ENCODE data around the gene LCNL1.

LCNL1 gene

DNA sequence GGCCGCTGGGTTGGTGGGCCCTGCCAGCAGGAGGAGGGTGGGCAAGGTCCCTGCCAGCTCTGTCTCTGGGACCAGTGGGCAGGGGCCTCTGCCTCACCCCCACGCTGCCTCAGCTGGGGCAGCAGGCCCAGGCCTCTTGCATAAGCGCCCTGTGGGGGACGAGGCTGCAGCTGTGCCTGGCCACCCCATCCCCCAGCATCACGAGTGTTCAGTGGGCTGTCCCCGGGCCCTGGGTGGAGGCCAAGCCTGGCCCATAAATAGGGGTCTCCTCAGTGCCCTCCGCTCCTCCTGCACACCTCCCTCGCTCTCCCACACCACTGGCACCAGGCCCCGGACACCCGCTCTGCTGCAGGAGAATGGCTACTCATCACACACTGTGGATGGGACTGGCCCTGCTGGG is 5.6 kb upstream of the LCNL1 start, which contains the start of gene PTGDS:
TSS of gene PTGDS (plus strand) at position 282 of the 400 bp plus-strand sequence. CDS start at position 357, 75 bp downstream.
- DNase-seq, result no peak

DNA sequence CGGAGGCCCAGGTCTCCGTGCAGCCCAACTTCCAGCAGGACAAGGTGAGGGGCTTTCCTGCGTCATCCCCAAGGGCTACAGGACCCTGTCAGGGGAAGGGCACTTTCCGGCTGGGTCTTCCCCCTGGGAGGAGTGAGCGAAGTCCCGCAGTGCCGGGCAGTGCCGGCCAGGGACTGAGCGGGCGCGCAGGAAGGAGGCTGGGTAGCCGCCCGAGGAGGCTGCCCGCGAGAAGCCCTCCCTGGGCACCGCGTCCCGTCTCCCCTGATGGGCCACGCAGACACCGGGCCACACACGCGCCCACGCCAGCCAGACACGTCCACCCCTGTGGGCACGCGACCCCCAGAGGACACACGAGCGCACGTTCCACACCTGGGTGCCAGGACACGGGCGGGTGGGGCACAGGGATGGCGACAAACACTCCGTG is 5.1 kb upstream of the LCNL1 start:
- no peak for DNase-seq

GRCh38 chr9:136978073-136978864 is 4.5 kb upstream of the LCNL1 start:
- no peak for DNase-seq

DNA sequence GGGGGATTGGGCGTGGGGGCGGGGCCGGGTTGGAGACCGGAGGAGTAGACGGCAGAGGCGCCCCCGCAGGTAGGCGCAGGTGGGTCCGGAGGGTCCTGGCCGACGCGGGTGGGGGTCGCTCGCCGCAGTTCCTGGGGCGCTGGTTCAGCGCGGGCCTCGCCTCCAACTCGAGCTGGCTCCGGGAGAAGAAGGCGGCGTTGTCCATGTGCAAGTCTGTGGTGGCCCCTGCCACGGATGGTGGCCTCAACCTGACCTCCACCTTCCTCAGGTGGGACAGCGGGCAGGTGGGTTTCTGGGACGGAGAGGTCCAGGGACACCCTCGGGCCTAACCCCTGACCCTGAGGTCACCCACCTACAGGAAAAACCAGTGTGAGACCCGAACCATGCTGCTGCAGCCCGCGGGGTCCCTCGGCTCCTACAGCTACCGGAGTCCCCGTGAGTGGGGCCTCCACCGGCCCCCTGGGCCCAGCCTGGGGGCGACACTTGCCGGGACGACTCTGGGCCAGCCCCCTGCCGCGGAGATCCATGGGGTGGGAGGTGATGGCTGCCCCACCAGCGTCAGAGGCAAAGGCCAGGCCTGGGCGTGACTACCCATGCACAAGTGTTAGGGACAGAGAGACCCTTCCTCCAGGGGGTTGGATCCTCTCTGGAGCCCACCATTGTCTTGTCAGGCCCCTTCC is 3.8 kb upstream of the LCNL1 start:
- no peak for DNase-seq

DNA sequence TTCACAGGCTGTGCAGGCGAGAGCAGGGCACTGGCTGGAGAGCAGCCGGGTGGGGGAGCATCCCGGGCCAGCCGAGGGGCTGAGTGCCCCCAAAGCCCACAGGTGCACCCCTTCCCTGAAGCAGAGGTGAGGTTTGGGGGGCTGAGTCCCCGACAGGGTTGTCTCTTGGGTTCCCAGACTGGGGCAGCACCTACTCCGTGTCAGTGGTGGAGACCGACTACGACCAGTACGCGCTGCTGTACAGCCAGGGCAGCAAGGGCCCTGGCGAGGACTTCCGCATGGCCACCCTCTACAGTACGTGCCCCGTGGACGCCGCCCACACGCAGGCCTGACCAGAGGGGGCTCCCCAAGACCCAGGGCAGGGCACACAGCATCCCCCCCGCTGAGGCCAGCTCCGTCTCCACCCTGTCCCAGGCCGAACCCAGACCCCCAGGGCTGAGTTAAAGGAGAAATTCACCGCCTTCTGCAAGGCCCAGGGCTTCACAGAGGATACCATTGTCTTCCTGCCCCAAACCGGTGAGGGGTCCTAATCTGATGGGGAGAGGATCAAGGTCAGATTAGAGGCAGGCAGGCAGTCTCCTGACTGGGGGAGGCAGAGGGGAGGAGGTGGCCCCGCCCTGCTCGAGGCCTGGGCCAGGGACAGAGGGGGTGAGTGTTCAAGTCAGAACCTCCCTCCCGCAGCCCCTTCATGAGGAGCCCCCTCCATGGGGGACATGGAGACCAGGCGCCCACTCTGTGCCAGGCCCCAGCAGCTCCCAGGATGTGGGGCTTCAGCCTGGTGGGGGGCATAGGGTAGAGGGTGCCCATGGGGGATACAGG is 2.8 kb upstream of the LCNL1 start:
- DNase-seq, result no peak

GRCh38 chr9:136980669-136981478 is 1.9 kb upstream of the LCNL1 start:
- no peak for DNase-seq

GRCh38 chr9:136981588-136982231 is 1.1 kb upstream of the LCNL1 start:
- DNase-seq, result no peak

GRCh38 chr9:136983167-136983566 is 374 bp downstream of the LCNL1 start:
- no peak for DNase-seq

DNA sequence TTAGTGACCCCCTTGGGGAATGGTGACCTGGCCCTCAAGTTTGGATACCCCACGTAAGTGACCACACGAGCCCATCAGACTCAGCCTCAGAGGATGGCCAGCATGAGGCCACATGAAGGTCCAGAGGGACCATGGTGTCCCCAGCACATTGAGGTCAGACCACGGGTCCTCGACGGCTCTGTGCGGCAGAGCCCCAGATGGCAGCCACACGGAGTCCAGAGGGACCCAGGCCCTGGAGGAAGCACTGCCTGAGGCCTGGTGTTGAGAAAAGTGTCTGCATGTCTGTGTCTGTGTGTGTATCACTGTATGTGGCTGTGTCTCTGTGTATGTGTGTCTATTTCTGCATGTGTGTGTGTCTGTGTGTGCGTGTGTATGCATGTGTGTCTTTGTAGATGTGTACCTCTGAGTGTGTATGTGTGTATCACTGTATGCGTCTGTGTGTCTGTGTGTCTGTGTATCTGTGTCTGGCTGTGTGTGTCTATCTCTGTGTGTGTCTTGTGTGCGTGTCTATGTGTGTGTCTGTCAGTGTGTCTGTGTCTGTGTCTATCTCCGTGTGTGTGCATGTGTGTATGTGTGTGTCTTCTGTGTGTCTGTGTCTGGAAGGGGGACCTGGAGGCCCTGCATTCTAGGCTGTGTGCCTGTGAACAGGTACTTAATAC is 992 bp downstream of the LCNL1 start:
- no peak for DNase-seq

GRCh38 chr9:136984464-136985026 is 1.8 kb downstream of the LCNL1 start:
- DNase-seq, result no peak

- no peak for DNase-seq
Observed at GRCh38 chr9:136985027-136985602, 2.3 kb downstream of the LCNL1 start.

- DNase-seq, result no peak
Observed at GRCh38 chr9:136985853-136986252, 3.1 kb downstream of the LCNL1 start.

DNA sequence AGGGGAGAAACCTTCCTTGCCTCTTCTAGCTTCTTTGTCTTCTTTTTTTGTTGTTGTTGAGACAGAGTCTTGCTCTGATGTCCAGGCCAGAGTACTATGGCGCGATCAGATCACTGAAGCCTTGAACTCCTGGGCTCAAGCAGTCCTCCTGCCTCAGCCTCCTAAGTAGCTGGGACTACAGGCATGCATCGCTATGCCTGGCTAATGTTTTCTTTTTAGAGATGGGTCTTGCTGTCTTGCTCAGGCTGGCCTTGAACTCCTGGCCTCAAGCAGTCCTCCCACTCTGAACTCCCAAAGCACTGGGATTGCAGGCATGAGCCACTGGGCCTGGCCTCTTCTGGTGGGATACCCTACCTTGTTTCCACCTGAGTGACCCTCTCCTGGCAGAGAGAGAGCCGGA is 6.1 kb downstream of the LCNL1 start:
- DNase-seq, result no peak

GRCh38 chr9:136990242-136990911 is 7.6 kb downstream of the LCNL1 start:
- no peak for DNase-seq

GRCh38 chr9:136991993-136992818 is 9.4 kb downstream of the LCNL1 start, which contains the start of gene PAXX:
Gene PAXX (plus strand): TSS chr9:136992422. CDS start chr9:136992444, 22 bp downstream.
- peak; percentile 63 for DNase-seq

- no peak for DNase-seq
Observed at GRCh38 chr9:136992819-136993369, 10.1 kb downstream of the LCNL1 start.

DNA sequence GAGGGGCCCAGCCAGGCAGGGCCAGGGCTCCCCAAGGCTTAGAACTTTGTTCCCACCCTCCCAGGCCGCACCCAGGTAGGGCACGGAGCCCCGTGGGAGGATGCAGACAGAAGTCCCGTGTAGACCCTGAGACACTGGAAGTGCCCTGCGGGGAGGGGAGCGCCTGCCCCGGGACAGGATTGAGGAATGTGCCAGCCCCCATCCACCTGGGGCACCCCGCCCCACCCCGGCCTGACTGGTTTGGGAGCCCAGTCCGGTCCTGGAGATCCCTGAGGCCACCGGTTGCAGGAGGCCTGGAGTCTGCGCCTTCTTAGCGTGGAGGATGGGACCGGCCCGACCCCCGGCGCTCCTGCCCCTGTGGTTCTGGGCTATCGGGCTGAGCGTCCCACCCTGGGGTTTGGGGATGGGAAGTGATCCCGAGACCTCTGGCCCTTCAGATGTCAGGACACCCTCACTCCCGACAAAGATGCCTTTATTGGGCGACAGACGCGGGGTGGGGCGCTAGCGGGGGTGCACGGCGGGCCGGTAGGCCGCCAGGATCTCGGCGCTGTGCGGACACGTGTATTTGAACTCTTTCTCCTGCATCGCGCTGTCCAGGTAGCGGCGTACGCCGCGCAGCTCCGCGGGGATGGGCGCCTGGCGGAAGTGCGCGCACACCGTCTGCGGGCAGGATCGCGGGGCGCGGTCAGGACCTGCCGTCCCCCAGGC is 11.5 kb downstream of the LCNL1 start:
- DNase-seq, result no peak

DNA sequence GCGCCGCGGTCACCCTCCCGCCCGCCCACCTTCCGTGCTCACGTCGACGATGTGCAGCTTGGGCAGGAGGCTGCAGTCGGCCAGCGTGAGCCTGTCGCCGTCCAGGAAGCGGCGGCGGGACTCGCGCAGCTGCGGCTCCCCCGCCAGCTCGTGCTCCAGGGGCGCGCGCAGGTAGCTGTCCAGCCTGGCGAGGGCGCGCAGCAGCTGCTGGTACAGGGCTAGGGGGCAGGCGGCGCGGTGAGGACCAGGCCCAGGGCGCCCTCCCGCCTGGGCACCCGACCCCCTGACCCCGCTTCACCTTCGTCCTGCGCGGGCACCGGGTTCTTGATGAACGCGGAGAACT is 12.1 kb downstream of the LCNL1 start:
- no peak for DNase-seq

Data from NCI-H510A treated with DMSO at 0.1 percent for 48 hours (cell line).